SU-DHL-6 (cell line): ENCODE results near the gene YES1.

Experiments
- H2AFZ ChIP-seq: fragments of 200-600 bp; sonication (generic); 2 replicates; pipeline ENCODE4 v1.6.1; 2014; ENCODE audit warnings: low read depth, mild to moderate bottlenecking, moderate library complexity, mixed read lengths, antibody characterized with exemption, low read length; ENCODE audit not compliant: severe bottlenecking
- H3F3A ChIP-seq: fragments of 200-600 bp; shearing (Covaris generic); 2 replicates; pipeline ENCODE4 v1.6.0; 2016; ENCODE audit warnings: antibody characterized with exemption, mild to moderate bottlenecking; ENCODE audit not compliant: insufficient read depth
- H3K27ac ChIP-seq: fragments of 200-600 bp; sonication (generic); 2 replicates; pipeline ENCODE4 v1.5.1; 2016; ENCODE audit warnings: low read depth, mild to moderate bottlenecking, low read length, moderate library complexity, mixed read lengths
- H3K27me3 ChIP-seq: fragments of 200-600 bp; sonication (generic), shearing (Covaris generic); 2 replicates; pipeline ENCODE4 v1.6.0; 2014; ENCODE audit warnings: mild to moderate bottlenecking, low read length
- H3K36me3 ChIP-seq: fragments of 200-600 bp; sonication (generic); 2 replicates; pipeline ENCODE4 v1.6.1; 2014; ENCODE audit warnings: mild to moderate bottlenecking, low read length, mixed read lengths
- H3K4me2 ChIP-seq: fragments of 300-600, 200-600 bp; shearing (Covaris generic), sonication (generic); 2 replicates; pipeline ENCODE4 v1.6.0; 2014; ENCODE audit warnings: low read length, low read depth, mild to moderate bottlenecking; ENCODE audit not compliant: poor library complexity, severe bottlenecking
- H3K4me3 ChIP-seq: fragments of 200-600 bp; sonication (generic); 2 replicates; pipeline ENCODE4 v1.5.1; 2014; ENCODE audit warnings: antibody characterized with exemption, low read length, mild to moderate bottlenecking, mixed read lengths; ENCODE audit not compliant: insufficient read depth, poor library complexity, severe bottlenecking
- H3K79me2 ChIP-seq: fragments of 200-600 bp; sonication (generic); 2 replicates; pipeline ENCODE4 v1.6.1; 2014; ENCODE audit warnings: mild to moderate bottlenecking, low read length, moderate library complexity; ENCODE audit not compliant: insufficient read depth
- H3K9ac ChIP-seq: fragments of 200-600 bp; sonication (generic); 2 replicates; pipeline ENCODE4 v1.7.0; 2014; ENCODE audit warnings: mild to moderate bottlenecking, low read length
- H3K9me2 ChIP-seq: fragments of 200-600 bp; sonication (generic); replicated peaks from 2 replicates; pipeline ENCODE4 v1.6.1; 2014; ENCODE audit warnings: low read length; ENCODE audit not compliant: insufficient read depth
- H3K9me3 ChIP-seq: fragments of 200-600 bp; sonication (generic); 2 replicates; pipeline ENCODE4 v1.6.1; 2014; ENCODE audit warnings: low read length, mixed read lengths; ENCODE audit not compliant: insufficient read depth
- H4K20me1 ChIP-seq: fragments of 200-600 bp; sonication (generic); 2 replicates; pipeline ENCODE4 v1.6.1; 2014; ENCODE audit warnings: low read depth, mild to moderate bottlenecking, antibody characterized with exemption, low read length, moderate library complexity, mixed read lengths
- EZH2phosphoT487 ChIP-seq: fragments of 200-600 bp; sonication (generic), shearing (Covaris generic); conservative IDR thresholded peaks from 2 replicates; pipeline ENCODE4 v1.6.1; 2018; ENCODE audit warnings: mild to moderate bottlenecking, antibody characterized with exemption, low read length, moderate library complexity, mixed read lengths
- TF ChIP-seq, protein P1 (sequence below): fragments of 200-600 bp; sonication (generic); IDR thresholded peaks from one replicate; pipeline ENCODE4 v1.5.1; 2017; ENCODE audit warnings: antibody characterized with exemption, mild to moderate bottlenecking, low read length, moderate library complexity; ENCODE audit not compliant: insufficient read depth, poor library complexity, severe bottlenecking

The YES1 gene

DNA sequence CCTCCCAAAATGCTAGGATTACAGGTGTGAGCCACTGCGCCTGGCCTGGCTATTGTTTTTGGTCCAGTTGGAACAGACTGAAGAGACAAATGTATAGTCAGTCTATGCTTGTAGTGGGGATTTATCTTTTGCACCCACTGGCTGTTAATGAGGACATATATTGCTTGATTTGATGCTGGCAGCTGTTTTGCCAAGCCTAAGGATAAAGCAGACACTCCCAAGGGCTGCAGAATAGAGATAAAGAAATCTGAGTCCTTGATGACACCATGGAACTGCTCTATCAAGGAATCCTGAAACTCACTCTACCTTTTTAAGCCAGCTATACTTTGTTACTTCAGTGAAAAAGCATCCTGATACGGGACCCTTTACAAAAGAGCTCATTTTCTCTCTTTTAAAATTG lies 56.5 kb downstream of the YES1 start:
- no peaks in the 10 kb centered on the region for H3F3A ChIP-seq
- H2AFZ ChIP-seq: no peak overlapping the region
- no peaks in the 10 kb centered on the region for H3K9me3 ChIP-seq
- no peaks in the 10 kb centered on the region for H4K20me1 ChIP-seq
- H3K27me3 ChIP-seq: no peaks in the 10 kb centered on the region
- no peak overlapping the region for H3K27ac ChIP-seq
- H3K9ac ChIP-seq: no peak overlapping the region
- H3K4me3 ChIP-seq: no peak overlapping the region
- H3K36me3 ChIP-seq: no peaks in the 10 kb centered on the region
- H3K9me2 ChIP-seq: no peaks in the 10 kb centered on the region
- H3K79me2 ChIP-seq: no peaks in the 10 kb centered on the region
- no peak overlapping the region for H3K4me2 ChIP-seq
- TF ChIP-seq, protein P1, sequence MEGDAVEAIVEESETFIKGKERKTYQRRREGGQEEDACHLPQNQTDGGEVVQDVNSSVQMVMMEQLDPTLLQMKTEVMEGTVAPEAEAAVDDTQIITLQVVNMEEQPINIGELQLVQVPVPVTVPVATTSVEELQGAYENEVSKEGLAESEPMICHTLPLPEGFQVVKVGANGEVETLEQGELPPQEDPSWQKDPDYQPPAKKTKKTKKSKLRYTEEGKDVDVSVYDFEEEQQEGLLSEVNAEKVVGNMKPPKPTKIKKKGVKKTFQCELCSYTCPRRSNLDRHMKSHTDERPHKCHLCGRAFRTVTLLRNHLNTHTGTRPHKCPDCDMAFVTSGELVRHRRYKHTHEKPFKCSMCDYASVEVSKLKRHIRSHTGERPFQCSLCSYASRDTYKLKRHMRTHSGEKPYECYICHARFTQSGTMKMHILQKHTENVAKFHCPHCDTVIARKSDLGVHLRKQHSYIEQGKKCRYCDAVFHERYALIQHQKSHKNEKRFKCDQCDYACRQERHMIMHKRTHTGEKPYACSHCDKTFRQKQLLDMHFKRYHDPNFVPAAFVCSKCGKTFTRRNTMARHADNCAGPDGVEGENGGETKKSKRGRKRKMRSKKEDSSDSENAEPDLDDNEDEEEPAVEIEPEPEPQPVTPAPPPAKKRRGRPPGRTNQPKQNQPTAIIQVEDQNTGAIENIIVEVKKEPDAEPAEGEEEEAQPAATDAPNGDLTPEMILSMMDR: no peak
- TF ChIP-seq EZH2phosphoT487: no peak

DNA sequence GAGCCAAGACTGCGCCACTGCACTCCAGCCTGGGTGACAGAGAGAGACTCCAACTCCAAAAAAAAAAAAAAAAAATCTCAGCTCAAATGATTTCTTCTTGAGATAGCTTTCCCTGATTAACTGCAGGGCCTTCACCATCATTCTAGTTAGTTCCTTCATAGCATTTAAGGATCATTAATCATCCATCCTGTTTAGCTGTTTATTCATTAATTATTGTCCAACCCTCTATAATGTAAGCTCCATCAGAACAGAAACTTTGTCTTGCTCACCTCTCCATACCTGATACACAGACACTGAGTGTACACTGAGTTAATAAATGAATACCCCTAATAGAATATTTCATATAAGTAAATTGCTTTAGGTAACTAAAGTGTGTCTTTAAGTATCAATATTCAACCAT lies 57.4 kb downstream of the YES1 start:
- Histone ChIP-seq H3F3A (no peaks in the 10 kb centered on the region), H3K9me2 (no peaks in the 10 kb centered on the region)

DNA sequence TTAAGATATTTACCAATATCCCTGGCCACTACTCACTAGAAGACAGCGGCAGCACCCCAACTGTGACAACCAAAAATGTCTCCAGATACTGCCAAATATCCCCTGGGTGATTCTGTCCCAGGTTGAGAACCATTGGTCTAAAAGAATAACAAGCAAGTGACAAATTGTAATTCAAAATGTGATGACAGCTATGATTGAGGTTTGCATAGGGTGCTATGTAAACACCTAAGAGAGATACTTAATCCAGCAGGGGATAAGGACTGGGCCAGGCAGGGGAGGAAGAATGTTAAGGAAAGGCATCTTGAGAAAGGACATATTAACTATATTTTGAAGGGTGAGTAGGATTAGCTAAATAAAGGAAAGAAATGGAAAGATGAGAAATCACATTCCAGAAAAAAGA lies 61.6 kb downstream of the YES1 start:
- H3K27ac ChIP-seq: no peak overlapping the region
- no peaks in the 10 kb centered on the region for H3K79me2 ChIP-seq
- H3K27me3 ChIP-seq: no peaks in the 10 kb centered on the region
- no peak for TF ChIP-seq EZH2phosphoT487
- TF ChIP-seq, protein P1: no peak
- no peak overlapping the region for H2AFZ ChIP-seq
- H3F3A ChIP-seq: no peaks in the 10 kb centered on the region
- H3K9me3 ChIP-seq: no peaks in the 10 kb centered on the region
- H4K20me1 ChIP-seq: no peaks in the 10 kb centered on the region
- H3K36me3 ChIP-seq: no peaks in the 10 kb centered on the region
- no peak overlapping the region for H3K4me2 ChIP-seq
- H3K9me2 ChIP-seq: no peaks in the 10 kb centered on the region
- H3K9ac ChIP-seq: no peak overlapping the region
- H3K4me3 ChIP-seq: no peak overlapping the region

More for the DNA sequence above, 57.4 kb downstream of the YES1 start:
- Histone ChIP-seq H4K20me1 (no peaks in the 10 kb centered on the region), H3K36me3 (no peaks in the 10 kb centered on the region), H3K79me2 (no peaks in the 10 kb centered on the region), H3K4me2 (no peak overlapping the region), H3K4me3 (no peak overlapping the region), H3K9me3 (no peaks in the 10 kb centered on the region), H2AFZ (no peak overlapping the region), H3K9ac (no peak overlapping the region), H3K27me3 (no peaks in the 10 kb centered on the region), H3K27ac (no peak overlapping the region)
- TF ChIP-seq, protein P1: no peak
- TF ChIP-seq EZH2phosphoT487: no peak
